Right lobe of liver (tissue), 4 donors: Measurements from ENCODE around the gene POLR2E.

Experiments used
- CTCF ChIP-seq, 4 donors: fragments of 200-600 bp in 3 of 4; fragments of 450-650 bp in 1 of 4; IDR thresholded peaks; one replicate each; pipeline versions ENCODE4 v1.5.1 to v1.8.0; 2016 to 2022; ENCODE audit warnings: antibody characterized with exemption in 4 of 4, mild to moderate bottlenecking in 2 of 4
- POLR2A ChIP-seq: fragments of 450-650 bp; IDR thresholded peaks from one replicate; pipeline ENCODE4 v1.6.1; 2017; ENCODE audit warnings: antibody characterized with exemption, mild to moderate bottlenecking
- donor health status: DM: no; HTN: no; CAD: no.
- donor health status: DM: no; HTN: no; CAD: no.
- donor health status: DM: no; HTN: yes; CAD: no.

GRCh38 chr19:1109697-1110671, 14.8 kb upstream of the POLR2E start:
- no peak for TF ChIP-seq CTCF (IDR thresholded peaks at IDR 0.05)
- no peak for TF ChIP-seq POLR2A
